Measurements from ENCODE around the gene CGB7. TPM values are rescaled to one million over a fixed set of nuclear protein-coding genes. Genes with fewer than 3 reads are reported as not detected.
A peak's percentile ranks its signal among the peaks of the same experiment; 100 is the strongest.
"Not testable (repeated sequence)": the region's sequence is repeated elsewhere in the genome, so short reads cannot be mapped to it uniquely, and the experiment has no call there.

The CGB7 gene
- total RNA-seq, 2 experiments from 2014 or later = 0.40 TPM; not detected in 1

- POLR2A ChIA-PET; H3K4me1 Mint-ChIP-seq; H3K9me3 Mint-ChIP-seq (ENCODE audit: low read depth); CTCF ChIA-PET; DNase-seq; H3K4me3 Mint-ChIP-seq; H3K27me3 Mint-ChIP-seq; H3K36me3 Mint-ChIP-seq (ENCODE audit: low read depth); ATAC-seq; H3K27ac Mint-ChIP-seq; intact Hi-C loops (cut with DNase I, micrococcal nuclease): not testable (repeated sequence)
Observed at GRCh38 chr19:49038557-49039276, 18.8 kb downstream of the CGB7 start.

DNA sequence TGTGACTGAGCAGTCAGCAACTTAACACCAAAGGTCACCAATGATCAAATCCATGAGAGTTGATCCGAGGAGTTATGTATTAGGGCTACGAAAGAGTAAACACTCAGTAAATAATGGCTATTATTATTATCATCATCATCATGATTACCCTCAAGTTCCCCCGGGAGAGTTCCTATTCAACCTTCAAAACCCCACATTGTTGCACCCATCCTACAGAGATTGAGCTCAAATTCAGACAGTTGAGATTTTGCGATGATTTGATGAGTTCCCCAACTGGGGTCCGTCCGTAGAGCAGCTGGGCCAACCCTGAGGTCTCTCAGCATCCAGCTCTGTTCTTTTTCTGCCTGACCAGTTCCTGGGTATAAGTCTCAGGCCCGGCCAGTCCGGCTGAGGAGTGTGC, 19.4 kb downstream of the CGB7 start:
- POLR2A ChIA-PET = not testable (repeated sequence)

DNA sequence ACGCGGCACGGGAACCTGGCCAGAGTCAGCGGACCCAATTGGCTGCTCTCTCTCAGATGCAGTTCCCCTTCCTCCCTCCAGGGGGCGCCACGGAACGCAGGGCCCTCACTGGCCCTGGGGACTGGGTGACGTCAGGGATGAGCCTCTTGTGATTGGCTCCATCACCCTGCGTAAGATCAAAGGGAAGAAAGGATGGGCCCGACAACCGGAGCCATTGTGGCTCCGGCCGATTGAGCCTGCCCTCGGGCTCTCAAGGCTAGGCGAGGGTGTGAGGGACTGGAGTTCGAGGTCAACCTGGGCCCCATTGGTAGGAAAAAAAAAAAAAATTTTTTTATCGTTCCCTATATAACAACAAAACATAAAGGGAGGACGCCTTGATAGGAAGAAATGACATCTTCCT, 20.7 kb downstream of the CGB7 start, which contains the start of gene CGB1:
TSS of gene CGB1 (minus strand) at position 81 of the 400 bp plus-strand sequence. CDS start 184 bp downstream, outside the sequence.
- CTCF ChIA-PET; H3K36me3 Mint-ChIP-seq (ENCODE audit: low read depth); H3K4me1 Mint-ChIP-seq; H3K4me3 Mint-ChIP-seq; H3K27ac Mint-ChIP-seq; H3K9me3 Mint-ChIP-seq (ENCODE audit: low read depth); H3K27me3 Mint-ChIP-seq; POLR2A ChIA-PET: not testable (repeated sequence)
- intact Hi-C loops (cut with DNase I, micrococcal nuclease) = loop anchor here in 1 of 2 experiments (1.0 kb wide), 1 partner anchor 48 kb away; the partner anchor contains the start of gene SNRNP70
- ATAC-seq (peak; percentile 77), DNase-seq (peak; percentile 85)

More for the DNA sequence above, 19.4 kb downstream of the CGB7 start:
- DNase-seq; ATAC-seq; H3K9me3 Mint-ChIP-seq (ENCODE audit: low read depth); H3K36me3 Mint-ChIP-seq (ENCODE audit: low read depth); H3K4me3 Mint-ChIP-seq; H3K27me3 Mint-ChIP-seq; intact Hi-C loops (cut with DNase I, micrococcal nuclease); H3K4me1 Mint-ChIP-seq; H3K27ac Mint-ChIP-seq; CTCF ChIA-PET: not testable (repeated sequence)

GRCh38 chr19:49031642-49032301, 25.8 kb downstream of the CGB7 start, which contains the start of gene CGB2:
Gene CGB2 (plus strand): TSS chr19:49031890. CDS start chr19:49032096, 206 bp downstream.
- H3K9me3 Mint-ChIP-seq (ENCODE audit: low read depth); H3K36me3 Mint-ChIP-seq (ENCODE audit: low read depth); H3K4me1 Mint-ChIP-seq; H3K27me3 Mint-ChIP-seq; POLR2A ChIA-PET: not testable (repeated sequence)
- H3K4me3 Mint-ChIP-seq = peak within 1 kb of the TSS; percentile 55
- ATAC-seq (peak; percentile 96), DNase-seq (peak; percentile 93)
- intact Hi-C loops (cut with DNase I, micrococcal nuclease) = loop anchor here in 1 of 2 experiments (1.0 kb wide), 1 partner anchor 38 kb away; the partner anchor contains the start of genes GYS1 and RUVBL2
- H3K27ac Mint-ChIP-seq = peak within 1 kb of the TSS; percentile 31
- CTCF ChIA-PET = interaction anchor here (0.6 to 1.0 kb wide), 2 partner anchors 33 to 177 kb away, joined by 3 to 6 read pairs; no protein-coding TSS in a partner anchor

DNA sequence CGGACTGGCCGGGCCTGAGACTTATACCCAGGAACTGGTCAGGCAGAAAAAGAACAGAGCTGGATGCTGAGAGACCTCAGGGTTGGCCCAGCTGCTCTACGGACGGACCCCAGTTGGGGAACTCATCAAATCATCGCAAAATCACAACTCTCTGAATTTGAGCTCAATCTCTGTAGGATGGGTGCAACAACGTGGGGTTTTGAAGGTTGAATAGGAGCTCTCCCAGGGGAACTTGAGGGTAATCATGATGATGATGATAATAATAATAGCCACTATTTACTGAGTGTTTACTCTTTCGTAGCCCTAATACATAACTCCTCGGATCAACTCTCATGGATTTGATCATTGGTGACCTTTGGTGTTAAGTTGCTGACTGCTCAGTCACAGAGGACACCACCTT, 27.2 kb downstream of the CGB7 start:
- H3K27ac Mint-ChIP-seq; H3K36me3 Mint-ChIP-seq (ENCODE audit: low read depth); intact Hi-C loops (cut with DNase I, micrococcal nuclease); DNase-seq; H3K4me3 Mint-ChIP-seq; ATAC-seq; H3K4me1 Mint-ChIP-seq; H3K27me3 Mint-ChIP-seq; H3K9me3 Mint-ChIP-seq (ENCODE audit: low read depth); POLR2A ChIA-PET; CTCF ChIA-PET: not testable (repeated sequence)

- H3K9me3 Mint-ChIP-seq (ENCODE audit: low read depth); DNase-seq; H3K4me1 Mint-ChIP-seq; ATAC-seq; intact Hi-C loops (cut with DNase I, micrococcal nuclease); H3K27ac Mint-ChIP-seq; H3K4me3 Mint-ChIP-seq; H3K36me3 Mint-ChIP-seq (ENCODE audit: low read depth); CTCF ChIA-PET; POLR2A ChIA-PET; H3K27me3 Mint-ChIP-seq: not testable (repeated sequence)
Observed at GRCh38 chr19:49029749-49030148, 27.8 kb downstream of the CGB7 start.

DNA sequence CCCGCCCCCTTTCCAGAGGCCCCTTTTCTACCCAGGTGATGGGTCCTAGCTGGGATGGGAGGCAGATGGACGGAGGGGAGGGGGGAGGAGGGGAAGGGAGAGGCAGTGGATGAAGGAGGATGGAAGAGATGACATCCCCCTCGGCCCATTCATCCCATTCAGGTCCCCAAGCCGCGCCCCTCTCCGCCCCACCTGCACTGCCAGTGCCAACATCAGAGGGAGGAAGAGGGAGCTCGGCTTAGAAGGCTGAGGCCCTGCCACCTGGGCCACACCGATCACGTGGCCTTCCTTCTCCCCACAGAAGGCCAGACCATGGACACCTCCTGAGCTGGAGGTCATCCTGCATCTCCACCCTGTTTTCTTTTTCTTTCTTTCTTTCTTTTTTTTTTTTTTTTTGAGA, 28.9 kb downstream of the CGB7 start:
- H3K4me3 Mint-ChIP-seq; H3K9me3 Mint-ChIP-seq (ENCODE audit: low read depth); POLR2A ChIA-PET; H3K27me3 Mint-ChIP-seq; ATAC-seq; H3K27ac Mint-ChIP-seq; CTCF ChIA-PET; H3K4me1 Mint-ChIP-seq; DNase-seq; intact Hi-C loops (cut with DNase I, micrococcal nuclease); H3K36me3 Mint-ChIP-seq (ENCODE audit: low read depth): not testable (repeated sequence)

GRCh38 chr19:49025599-49025998, 31.9 kb downstream of the CGB7 start:
- H3K27ac Mint-ChIP-seq; H3K4me3 Mint-ChIP-seq; H3K27me3 Mint-ChIP-seq; CTCF ChIA-PET; H3K9me3 Mint-ChIP-seq (ENCODE audit: low read depth); DNase-seq; H3K4me1 Mint-ChIP-seq; intact Hi-C loops (cut with DNase I, micrococcal nuclease); ATAC-seq; H3K36me3 Mint-ChIP-seq (ENCODE audit: low read depth); POLR2A ChIA-PET: not testable (repeated sequence)

GRCh38 chr19:49025088-49025487, 32.5 kb downstream of the CGB7 start:
- H3K27ac Mint-ChIP-seq; CTCF ChIA-PET; intact Hi-C loops (cut with DNase I, micrococcal nuclease); H3K4me3 Mint-ChIP-seq; H3K27me3 Mint-ChIP-seq; H3K4me1 Mint-ChIP-seq; H3K36me3 Mint-ChIP-seq (ENCODE audit: low read depth); H3K9me3 Mint-ChIP-seq (ENCODE audit: low read depth); ATAC-seq; DNase-seq; POLR2A ChIA-PET: not testable (repeated sequence)

- POLR2A ChIA-PET; ATAC-seq; H3K4me3 Mint-ChIP-seq; H3K36me3 Mint-ChIP-seq (ENCODE audit: low read depth); H3K27ac Mint-ChIP-seq; intact Hi-C loops (cut with DNase I, micrococcal nuclease); CTCF ChIA-PET; DNase-seq; H3K27me3 Mint-ChIP-seq; H3K9me3 Mint-ChIP-seq (ENCODE audit: low read depth): not testable (repeated sequence)
- peaks cover 10% of the 10 kb centered on the region for H3K4me1 Mint-ChIP-seq
Observed at GRCh38 chr19:49024233-49024632, 33.3 kb downstream of the CGB7 start, which contains the start of gene CGB3. Gene CGB3 (minus strand): TSS chr19:49024333. CDS start chr19:49023971, 362 bp downstream.

GRCh38 chr19:49022116-49022515, 35.4 kb downstream of the CGB7 start:
- intact Hi-C loops (cut with DNase I, micrococcal nuclease) = no loop called here
- CTCF ChIA-PET = interaction anchor here (1.5 kb wide), 1 partner anchor 22 kb away, joined by 5 read pairs; no protein-coding TSS in a partner anchor
- Mint-ChIP-seq H3K27ac (no peak overlapping the region), H3K4me1 (peaks cover 16% of the 10 kb centered on the region), H3K36me3 (ENCODE audit: low read depth) (no peaks in the 10 kb centered on the region), H3K9me3 (ENCODE audit: low read depth) (no peaks in the 10 kb centered on the region), H3K27me3 (peaks cover 6% of the 10 kb centered on the region), H3K4me3 (no peak overlapping the region)
- DNase-seq = no peak
- no peak for ATAC-seq
- POLR2A ChIA-PET = no interaction called here
